ENCODE data around the gene KHDRBS1.
A peak's percentile ranks its signal among the peaks of the same experiment; 100 is the strongest.

The KHDRBS1 gene

GRCh38 chr1:32005522-32005921 lies 8.1 kb upstream of the KHDRBS1 start:
- no peak overlapping the region for H3K4me3 ChIP-seq (ENCODE audit: low read depth, low read length)
- H3K36me3 ChIP-seq (replicated peaks), result no peaks in the 10 kb centered on the region
- no peak for DNase-seq
- no peak overlapping the region for H3K27ac ChIP-seq
- no peaks in the 10 kb centered on the region for H3K27me3 ChIP-seq (replicated peaks)
- TF ChIP-seq CTCF (IDR thresholded peaks at IDR 0.05; ENCODE audit: low read depth, low read length, missing control alignments), result no peak
- in situ Hi-C loops (cut with HindIII; ENCODE audit: low pct_ligation_motif_present, low sequenced_read_pairs), result no loop called here

DNA sequence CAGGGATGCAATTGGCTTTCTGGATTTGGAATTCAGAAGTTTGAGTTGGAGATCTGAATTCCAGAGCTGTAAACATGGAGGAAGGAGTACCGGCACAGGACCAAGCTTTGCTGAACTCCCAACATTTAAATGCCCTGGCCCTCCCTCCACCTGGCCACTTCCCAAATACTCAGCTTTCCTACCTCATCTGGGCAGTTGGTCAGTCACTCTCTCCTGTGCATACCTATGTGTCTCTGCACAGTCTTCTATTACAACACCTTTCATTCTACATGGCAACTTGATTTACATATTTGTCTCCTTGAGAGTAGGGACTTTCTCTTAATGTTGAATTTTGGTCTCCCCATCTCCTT lies 6.1 kb upstream of the KHDRBS1 start:
- in situ Hi-C loops (cut with HindIII; ENCODE audit: low pct_ligation_motif_present, low sequenced_read_pairs), result no loop called here
- H3K36me3 ChIP-seq (replicated peaks), result no peaks in the 10 kb centered on the region
- no peaks in the 10 kb centered on the region for H3K27me3 ChIP-seq (replicated peaks)
- no peak overlapping the region for H3K27ac ChIP-seq
- no peak overlapping the region for H3K4me3 ChIP-seq (ENCODE audit: low read depth, low read length)
- no peak for TF ChIP-seq CTCF (IDR thresholded peaks at IDR 0.05; ENCODE audit: low read depth, low read length, missing control alignments)
- DNase-seq, result no peak

DNA sequence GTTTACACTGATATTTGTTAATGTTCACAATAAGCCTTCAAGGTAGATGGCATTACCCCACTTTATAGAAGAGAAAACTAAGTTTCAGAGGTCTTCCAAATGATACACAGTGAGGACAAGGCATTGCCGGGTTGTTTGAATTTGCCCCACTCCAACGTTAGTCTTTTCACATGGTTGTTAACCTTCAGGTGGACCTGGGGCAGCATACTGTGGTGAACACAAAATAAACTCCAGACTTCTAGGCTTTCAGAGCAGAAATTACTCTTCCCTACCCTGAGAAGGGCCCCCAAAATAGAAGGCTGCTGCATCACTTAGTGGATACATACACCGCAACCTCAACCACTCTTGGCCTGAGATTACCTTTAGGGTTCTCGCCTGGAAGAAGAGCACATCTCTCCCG lies 3.4 kb upstream of the KHDRBS1 start:
- Histone ChIP-seq H3K27me3 (replicated peaks) (no peaks in the 10 kb centered on the region), H3K36me3 (replicated peaks) (no peaks in the 10 kb centered on the region), H3K27ac (no peak overlapping the region), H3K4me3 (ENCODE audit: low read depth, low read length) (no peak overlapping the region)
- DNase-seq, result no peak
- in situ Hi-C loops (cut with HindIII; ENCODE audit: low pct_ligation_motif_present, low sequenced_read_pairs), result no loop called here
- TF ChIP-seq CTCF (IDR thresholded peaks at IDR 0.05; ENCODE audit: low read depth, low read length, missing control alignments), result no peak

- Histone ChIP-seq H3K4me3 (ENCODE audit: low read depth, low read length) (peak overlapping the region; percentile 98), H3K36me3 (replicated peaks) (no peaks in the 10 kb centered on the region), H3K27me3 (replicated peaks) (no peaks in the 10 kb centered on the region), H3K27ac (peak overlapping the region; percentile 89)
- in situ Hi-C loops (cut with HindIII; ENCODE audit: low pct_ligation_motif_present, low sequenced_read_pairs), result no loop called here
- no peak for DNase-seq
- TF ChIP-seq CTCF (IDR thresholded peaks at IDR 0.05; ENCODE audit: low read depth, low read length, missing control alignments), result no peak
These were observed 821 bp upstream of the KHDRBS1 start for GRCh38 chr1:32012709-32013385.

GRCh38 chr1:32014199-32014947 lies 705 bp downstream of the KHDRBS1 start:
- H3K4me3 ChIP-seq (ENCODE audit: low read depth, low read length), result peak overlapping the region; percentile 98
- DNase-seq, result peak; percentile 31
- TF ChIP-seq CTCF (IDR thresholded peaks at IDR 0.05; ENCODE audit: low read depth, low read length, missing control alignments), result no peak
- H3K27ac ChIP-seq, result peak overlapping the region; percentile 89
- no peaks in the 10 kb centered on the region for H3K36me3 ChIP-seq (replicated peaks)
- in situ Hi-C loops (cut with HindIII; ENCODE audit: low pct_ligation_motif_present, low sequenced_read_pairs), result no loop called here
- no peaks in the 10 kb centered on the region for H3K27me3 ChIP-seq (replicated peaks)
